ENCODE results near the gene ADGB.

ADGB gene

DNA sequence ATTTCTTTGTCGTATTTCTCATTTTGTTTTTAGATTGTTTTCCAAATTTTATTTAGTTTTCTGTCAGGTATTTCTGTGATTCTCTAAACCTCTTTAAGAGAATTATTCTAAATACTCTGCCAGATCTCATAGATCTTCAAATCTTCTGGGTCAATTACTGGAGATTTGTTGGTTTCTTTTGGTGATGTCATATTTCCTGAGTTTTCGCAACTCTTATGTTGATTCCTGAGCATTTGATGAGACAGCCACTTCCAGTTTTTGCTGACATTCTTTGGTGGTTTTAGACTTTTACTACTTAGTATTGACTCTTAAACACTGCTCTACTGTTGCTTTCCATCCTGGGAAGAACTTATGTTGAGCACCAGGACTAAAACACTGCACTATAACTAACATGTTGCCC, 21.9 kb downstream of the ADGB start:
- Histone ChIP-seq H3K23ac (ENCODE audit: low read length) (no peak overlapping the region), H3K79me2 (ENCODE audit: control insufficient read depth, insufficient read depth, low read length, poor library complexity) (no peaks in the 10 kb centered on the region), H3K79me1 (ENCODE audit: low read length) (no peaks in the 10 kb centered on the region), H3K4me2 (ENCODE audit: low read length) (no peak overlapping the region), H2AK5ac (ENCODE audit: low read length) (no peak overlapping the region), H3K4me1 (ENCODE audit: control insufficient read depth in 1 of 2, insufficient read depth in 2 of 2, low read length in 2 of 2) (no peaks in the 10 kb centered on the region), H3K27me3 (ENCODE audit: insufficient read depth, low read length) (no peaks in the 10 kb centered on the region), H3K36me3 (ENCODE audit: control insufficient read depth in 1 of 2, insufficient read depth in 2 of 2, low read length in 2 of 2) (no peaks in the 10 kb centered on the region), H3K14ac (ENCODE audit: low read length) (no peak overlapping the region), H2BK12ac (ENCODE audit: low read length) (no peak overlapping the region), H3K4ac (ENCODE audit: low read depth, low read length) (no peak overlapping the region), H3K4me3 (ENCODE audit: low read depth, low read length) (no peak overlapping the region), H3K27ac (ENCODE audit: low read depth, low read length) (no peak overlapping the region), H2AFZ (ENCODE audit: insufficient read depth, low read length, poor library complexity) (no peak overlapping the region), H2BK120ac (ENCODE audit: insufficient read depth, low read length, poor library complexity) (no peak overlapping the region), H4K8ac (ENCODE audit: low read depth, low read length) (no peak overlapping the region), H4K91ac (ENCODE audit: low read depth, low read length) (no peak overlapping the region), H3K9ac (ENCODE audit: low read length) (no peak overlapping the region), H4K12ac (ENCODE audit: low read depth, low read length) (no peak overlapping the region), H3K9me3 (ENCODE audit: insufficient read depth, low read depth, low read length) (no peaks in the 10 kb centered on the region), H3K18ac (ENCODE audit: low read length) (no peak overlapping the region), H2BK5ac (ENCODE audit: low read depth, low read length, poor library complexity) (no peak overlapping the region)
- no peak for DNase-seq
- no CpG with 5 or more reads among the region's 2 CpGs for WGBS (ENCODE audit: extremely low coverage, insufficient coverage, insufficient read length)

- no peak overlapping the region for H3K4me3 ChIP-seq (ENCODE audit: low read depth, low read length)
- H3K23ac ChIP-seq (ENCODE audit: low read length): no peak overlapping the region
- H3K79me1 ChIP-seq (ENCODE audit: low read length): no peaks in the 10 kb centered on the region
- no peak overlapping the region for H4K8ac ChIP-seq (ENCODE audit: low read depth, low read length)
- no peaks in the 10 kb centered on the region for H3K4me1 ChIP-seq (ENCODE audit: control insufficient read depth in 1 of 2, insufficient read depth in 2 of 2, low read length in 2 of 2)
- no peak overlapping the region for H3K9ac ChIP-seq (ENCODE audit: low read length)
- no peak overlapping the region for H2AFZ ChIP-seq (ENCODE audit: insufficient read depth, low read length, poor library complexity)
- H4K91ac ChIP-seq (ENCODE audit: low read depth, low read length): no peak overlapping the region
- H2BK5ac ChIP-seq (ENCODE audit: low read depth, low read length, poor library complexity): no peak overlapping the region
- H3K4ac ChIP-seq (ENCODE audit: low read depth, low read length): no peak overlapping the region
- no peaks in the 10 kb centered on the region for H3K27me3 ChIP-seq (ENCODE audit: insufficient read depth, low read length)
- no peak overlapping the region for H2BK12ac ChIP-seq (ENCODE audit: low read length)
- WGBS (ENCODE audit: extremely low coverage, insufficient coverage, insufficient read length): no CpG with 5 or more reads among the region's 2 CpGs
- DNase-seq: no peak
- no peak overlapping the region for H2BK120ac ChIP-seq (ENCODE audit: insufficient read depth, low read length, poor library complexity)
- no peaks in the 10 kb centered on the region for H3K36me3 ChIP-seq (ENCODE audit: control insufficient read depth in 1 of 2, insufficient read depth in 2 of 2, low read length in 2 of 2)
- no peak overlapping the region for H4K12ac ChIP-seq (ENCODE audit: low read depth, low read length)
- no peak overlapping the region for H2AK5ac ChIP-seq (ENCODE audit: low read length)
- H3K18ac ChIP-seq (ENCODE audit: low read length): no peak overlapping the region
- H3K4me2 ChIP-seq (ENCODE audit: low read length): no peak overlapping the region
- no peak overlapping the region for H3K27ac ChIP-seq (ENCODE audit: low read depth, low read length)
- no peaks in the 10 kb centered on the region for H3K9me3 ChIP-seq (ENCODE audit: insufficient read depth, low read depth, low read length)
- no peak overlapping the region for H3K14ac ChIP-seq (ENCODE audit: low read length)
- H3K79me2 ChIP-seq (ENCODE audit: control insufficient read depth, insufficient read depth, low read length, poor library complexity): no peaks in the 10 kb centered on the region
These were observed 29.6 kb downstream of the ADGB start for GRCh38 chr6:146628350-146628749.

DNA sequence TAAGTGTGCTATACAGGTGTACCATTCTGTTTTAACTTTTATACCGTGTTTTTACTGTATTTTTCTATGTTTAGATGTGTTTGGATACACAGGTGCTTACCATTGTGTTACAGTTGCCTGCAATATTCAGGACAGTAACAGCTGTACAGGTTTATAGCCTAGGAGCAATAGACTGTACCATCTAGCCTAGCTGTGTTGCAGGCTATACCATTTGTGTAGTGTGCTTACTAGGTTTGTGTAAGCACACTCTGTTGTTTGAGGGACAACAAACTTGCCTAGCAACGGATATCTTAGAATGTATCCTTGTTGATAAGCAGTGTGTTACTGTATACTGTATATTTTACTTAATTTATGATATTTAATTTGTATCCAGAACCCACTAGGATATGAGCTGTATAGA, 35.2 kb downstream of the ADGB start:
- H4K12ac ChIP-seq (ENCODE audit: low read depth, low read length): no peak overlapping the region
- no peak overlapping the region for H2BK120ac ChIP-seq (ENCODE audit: insufficient read depth, low read length, poor library complexity)
- H3K4me1 ChIP-seq (ENCODE audit: control insufficient read depth in 1 of 2, insufficient read depth in 2 of 2, low read length in 2 of 2): no peaks in the 10 kb centered on the region
- no peak overlapping the region for H2AK5ac ChIP-seq (ENCODE audit: low read length)
- no peak overlapping the region for H4K91ac ChIP-seq (ENCODE audit: low read depth, low read length)
- no peak overlapping the region for H3K27ac ChIP-seq (ENCODE audit: low read depth, low read length)
- no peaks in the 10 kb centered on the region for H3K9me3 ChIP-seq (ENCODE audit: insufficient read depth, low read depth, low read length)
- no peak overlapping the region for H2BK5ac ChIP-seq (ENCODE audit: low read depth, low read length, poor library complexity)
- no peak for DNase-seq
- no peaks in the 10 kb centered on the region for H3K79me1 ChIP-seq (ENCODE audit: low read length)
- H3K18ac ChIP-seq (ENCODE audit: low read length): no peak overlapping the region
- H3K4me2 ChIP-seq (ENCODE audit: low read length): no peak overlapping the region
- no peak overlapping the region for H3K4ac ChIP-seq (ENCODE audit: low read depth, low read length)
- no peak overlapping the region for H3K23ac ChIP-seq (ENCODE audit: low read length)
- no peaks in the 10 kb centered on the region for H3K27me3 ChIP-seq (ENCODE audit: insufficient read depth, low read length)
- no peaks in the 10 kb centered on the region for H3K79me2 ChIP-seq (ENCODE audit: control insufficient read depth, insufficient read depth, low read length, poor library complexity)
- H4K8ac ChIP-seq (ENCODE audit: low read depth, low read length): no peak overlapping the region
- no peaks in the 10 kb centered on the region for H3K36me3 ChIP-seq (ENCODE audit: control insufficient read depth in 1 of 2, insufficient read depth in 2 of 2, low read length in 2 of 2)
- no peak overlapping the region for H3K9ac ChIP-seq (ENCODE audit: low read length)
- no peak overlapping the region for H3K4me3 ChIP-seq (ENCODE audit: low read depth, low read length)
- no CpG with 5 or more reads among the region's 2 CpGs for WGBS (ENCODE audit: extremely low coverage, insufficient coverage, insufficient read length)
- no peak overlapping the region for H2AFZ ChIP-seq (ENCODE audit: insufficient read depth, low read length, poor library complexity)
- no peak overlapping the region for H3K14ac ChIP-seq (ENCODE audit: low read length)
- no peak overlapping the region for H2BK12ac ChIP-seq (ENCODE audit: low read length)

GRCh38 chr6:146635165-146635564, 36.4 kb downstream of the ADGB start:
- no peak overlapping the region for H3K27ac ChIP-seq (ENCODE audit: low read depth, low read length)

More at GRCh38 chr6:146635165-146635564, 36.4 kb downstream of the ADGB start:
- H3K4me2 ChIP-seq (ENCODE audit: low read length): no peak overlapping the region
- no peak overlapping the region for H4K91ac ChIP-seq (ENCODE audit: low read depth, low read length)
- no peak overlapping the region for H2AK5ac ChIP-seq (ENCODE audit: low read length)
- H3K36me3 ChIP-seq (ENCODE audit: control insufficient read depth in 1 of 2, insufficient read depth in 2 of 2, low read length in 2 of 2): no peaks in the 10 kb centered on the region
- H4K12ac ChIP-seq (ENCODE audit: low read depth, low read length): no peak overlapping the region
- no peaks in the 10 kb centered on the region for H3K79me1 ChIP-seq (ENCODE audit: low read length)
- H3K79me2 ChIP-seq (ENCODE audit: control insufficient read depth, insufficient read depth, low read length, poor library complexity): no peaks in the 10 kb centered on the region
- H3K4me1 ChIP-seq (ENCODE audit: control insufficient read depth in 1 of 2, insufficient read depth in 2 of 2, low read length in 2 of 2): no peaks in the 10 kb centered on the region
- no peak overlapping the region for H2BK12ac ChIP-seq (ENCODE audit: low read length)
- no peak overlapping the region for H3K14ac ChIP-seq (ENCODE audit: low read length)
- no peaks in the 10 kb centered on the region for H3K9me3 ChIP-seq (ENCODE audit: insufficient read depth, low read depth, low read length)
- H2AFZ ChIP-seq (ENCODE audit: insufficient read depth, low read length, poor library complexity): no peak overlapping the region
- no peak overlapping the region for H3K18ac ChIP-seq (ENCODE audit: low read length)
- no peak overlapping the region for H3K4ac ChIP-seq (ENCODE audit: low read depth, low read length)
- H3K4me3 ChIP-seq (ENCODE audit: low read depth, low read length): no peak overlapping the region
- H3K27me3 ChIP-seq (ENCODE audit: insufficient read depth, low read length): no peaks in the 10 kb centered on the region
- H3K9ac ChIP-seq (ENCODE audit: low read length): no peak overlapping the region
- H4K8ac ChIP-seq (ENCODE audit: low read depth, low read length): no peak overlapping the region
- H2BK5ac ChIP-seq (ENCODE audit: low read depth, low read length, poor library complexity): no peak overlapping the region
- no peak overlapping the region for H3K23ac ChIP-seq (ENCODE audit: low read length)
- no peak for DNase-seq
- no peak overlapping the region for H2BK120ac ChIP-seq (ENCODE audit: insufficient read depth, low read length, poor library complexity)

All from trophoblast cell (in vitro differentiated cells and primary cell).